SK-N-SH treated with all-trans-retinoic acid at 6 μM for 48 hours (cell line): Measurements from ENCODE around the gene ECE1.
A peak's percentile ranks its signal among the peaks of the same experiment; 100 is the strongest.

Source experiments
- ATAC-seq: fragments of 200-7000 bp; cut with Tn5 transposase; 3 replicates; pipeline ENCODE4 v1.9.1; 2020; ENCODE audit warnings: mild to moderate bottlenecking, moderate library complexity
- ARNTL ChIP-seq: fragments of 450-650 bp; formaldehyde crosslinking; IDR thresholded peaks from 2 replicates; pipeline ENCODE4 v1.5.0; 2020; ENCODE audit warnings: low read depth, mild to moderate bottlenecking, moderate library complexity, borderline replicate concordance
- BACH2 ChIP-seq: fragments of 250-450 bp; sonication (Bioruptor Pico); IDR thresholded peaks from 2 replicates; pipeline ENCODE4 v1.9.0; 2021; ENCODE audit warnings: mild to moderate bottlenecking, borderline replicate concordance
- CREB5 ChIP-seq: fragments of 250-450 bp; sonication (Bioruptor Pico); IDR thresholded peaks from 2 replicates; pipeline ENCODE4 v1.5.1; 2020; ENCODE audit warnings: low read depth, mild to moderate bottlenecking, moderate library complexity
- ESRRG ChIP-seq: fragments of 250-450 bp; sonication (Bioruptor Pico); IDR thresholded peaks from 2 replicates; pipeline ENCODE4 v1.6.1; 2021; ENCODE audit warnings: mild to moderate bottlenecking
- GLIS3 ChIP-seq: fragments of 250-450 bp; sonication (Bioruptor Pico); IDR thresholded peaks from 2 replicates; pipeline ENCODE4 v1.5.0; 2020; ENCODE audit warnings: mild to moderate bottlenecking, moderate library complexity
- ISL1 ChIP-seq: fragments of 250-450 bp; sonication (Bioruptor Pico); IDR thresholded peaks from 2 replicates; pipeline ENCODE4 v2.1.2; 2022; ENCODE audit warnings: mild to moderate bottlenecking, moderate library complexity
- OSR1 ChIP-seq: fragments of 250-450 bp; sonication (Bioruptor Pico); IDR thresholded peaks from 2 replicates; pipeline ENCODE4 v1.8.0; 2022; ENCODE audit warnings: moderate library complexity, mild to moderate bottlenecking, inconsistent platforms
- POU6F1 ChIP-seq: fragments of 250-450 bp; sonication (Bioruptor Pico); IDR thresholded peaks from 2 replicates; pipeline ENCODE4 v1.8.0; 2021; ENCODE audit warnings: low read depth, mild to moderate bottlenecking, moderate library complexity, borderline replicate concordance
- PPARA ChIP-seq: fragments of 250-450 bp; sonication (Bioruptor Pico); IDR thresholded peaks from 2 replicates; pipeline ENCODE4 v1.5.0; 2020; ENCODE audit warnings: mild to moderate bottlenecking, borderline replicate concordance
- RARB ChIP-seq: fragments of 250-450 bp; sonication (Bioruptor Pico); IDR thresholded peaks from 2 replicates; pipeline ENCODE4 v1.8.0; 2021; ENCODE audit warnings: mild to moderate bottlenecking, moderate library complexity
- SNAI2 ChIP-seq: fragments of 250-450 bp; sonication (Bioruptor Pico); IDR thresholded peaks from 2 replicates; pipeline ENCODE4 v1.5.0; 2020; ENCODE audit warnings: mild to moderate bottlenecking, moderate library complexity
- TCF4 ChIP-seq: fragments of 250-450 bp; sonication (Bioruptor Pico); IDR thresholded peaks from 2 replicates; pipeline ENCODE4 v1.8.0; 2021; ENCODE audit warnings: mild to moderate bottlenecking, moderate library complexity, borderline replicate concordance
- TSHZ2 ChIP-seq: fragments of 250-450 bp; sonication (Bioruptor Pico); IDR thresholded peaks from 2 replicates; pipeline ENCODE4 v1.5.0; 2020; ENCODE audit warnings: mild to moderate bottlenecking, moderate library complexity
- ZC3H10 ChIP-seq: fragments of 250-450 bp; sonication (Bioruptor Pico); IDR thresholded peaks from 2 replicates; pipeline ENCODE4 v1.5.1; 2021; ENCODE audit warnings: mild to moderate bottlenecking, moderate library complexity
- ZFP3 ChIP-seq: fragments of 250-450 bp; sonication (Bioruptor Pico); IDR thresholded peaks from 2 replicates; pipeline ENCODE4 v1.5.0; 2020; ENCODE audit warnings: mild to moderate bottlenecking, moderate library complexity
- ZFP30 ChIP-seq: fragments of 450-650 bp; formaldehyde crosslinking; IDR thresholded peaks from 2 replicates; pipeline ENCODE4 v1.5.0; 2022; ENCODE audit warnings: mild to moderate bottlenecking, moderate library complexity
- ZNF565 ChIP-seq: fragments of 450-650 bp; formaldehyde crosslinking; conservative IDR thresholded peaks from 2 replicates; pipeline ENCODE4 v1.5.0; 2020; ENCODE audit warnings: low read depth, mild to moderate bottlenecking, moderate library complexity
- ZNF70 ChIP-seq: fragments of 450-650 bp; formaldehyde crosslinking; IDR thresholded peaks from 2 replicates; pipeline ENCODE4 v1.5.0; 2020; ENCODE audit warnings: mild to moderate bottlenecking, moderate library complexity
- ZNF8 ChIP-seq: fragments of 450-650 bp; formaldehyde crosslinking; IDR thresholded peaks from 2 replicates; pipeline ENCODE4 v1.5.0; 2020; ENCODE audit warnings: mild to moderate bottlenecking, moderate library complexity
- TF ChIP-seq, protein P1 (sequence below): fragments of 250-450 bp; sonication (Bioruptor Pico); IDR thresholded peaks from 2 replicates; pipeline ENCODE4 v1.5.1; 2021; ENCODE audit warnings: mild to moderate bottlenecking, moderate library complexity
- TF ChIP-seq, protein P2 (sequence below): fragments of 250-450 bp; sonication (Bioruptor Pico); IDR thresholded peaks from 2 replicates; pipeline ENCODE4 v1.8.0; 2020; ENCODE audit warnings: mild to moderate bottlenecking, moderate library complexity, borderline replicate concordance

Gene ECE1

GRCh38 chr1:21270086-21270689 lies 20.1 kb downstream of the ECE1 start:
- no peak for TF ChIP-seq ZC3H10 (CRISPR knock-in tag)
- no peak for TF ChIP-seq SNAI2 (CRISPR knock-in tag)
- TF ChIP-seq ZNF70 (CRISPR knock-in tag): no peak
- no peak for TF ChIP-seq TSHZ2
- no peak for TF ChIP-seq ESRRG
- no peak for TF ChIP-seq PPARA (CRISPR knock-in tag)
- TF ChIP-seq ZFP30 (CRISPR knock-in tag): no peak
- TF ChIP-seq OSR1 (CRISPR knock-in tag): no peak
- no peak for TF ChIP-seq ZFP3 (CRISPR knock-in tag)
- TF ChIP-seq, protein P1, sequence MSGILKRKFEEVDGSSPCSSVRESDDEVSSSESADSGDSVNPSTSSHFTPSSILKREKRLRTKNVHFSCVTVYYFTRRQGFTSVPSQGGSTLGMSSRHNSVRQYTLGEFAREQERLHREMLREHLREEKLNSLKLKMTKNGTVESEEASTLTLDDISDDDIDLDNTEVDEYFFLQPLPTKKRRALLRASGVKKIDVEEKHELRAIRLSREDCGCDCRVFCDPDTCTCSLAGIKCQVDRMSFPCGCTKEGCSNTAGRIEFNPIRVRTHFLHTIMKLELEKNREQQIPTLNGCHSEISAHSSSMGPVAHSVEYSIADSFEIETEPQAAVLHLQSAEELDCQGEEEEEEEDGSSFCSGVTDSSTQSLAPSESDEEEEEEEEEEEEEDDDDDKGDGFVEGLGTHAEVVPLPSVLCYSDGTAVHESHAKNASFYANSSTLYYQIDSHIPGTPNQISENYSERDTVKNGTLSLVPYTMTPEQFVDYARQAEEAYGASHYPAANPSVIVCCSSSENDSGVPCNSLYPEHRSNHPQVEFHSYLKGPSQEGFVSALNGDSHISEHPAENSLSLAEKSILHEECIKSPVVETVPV (CRISPR knock-in tag): no peak
- no peak for TF ChIP-seq ZNF8 (CRISPR knock-in tag)
- peak; percentile 90 for ATAC-seq

- TF ChIP-seq ZNF70 (CRISPR knock-in tag): no peak
- TF ChIP-seq ESRRG: no peak
- TF ChIP-seq ISL1 (CRISPR knock-in tag): no peak
- no peak for TF ChIP-seq ZFP30 (CRISPR knock-in tag)
- TF ChIP-seq, protein P2, sequence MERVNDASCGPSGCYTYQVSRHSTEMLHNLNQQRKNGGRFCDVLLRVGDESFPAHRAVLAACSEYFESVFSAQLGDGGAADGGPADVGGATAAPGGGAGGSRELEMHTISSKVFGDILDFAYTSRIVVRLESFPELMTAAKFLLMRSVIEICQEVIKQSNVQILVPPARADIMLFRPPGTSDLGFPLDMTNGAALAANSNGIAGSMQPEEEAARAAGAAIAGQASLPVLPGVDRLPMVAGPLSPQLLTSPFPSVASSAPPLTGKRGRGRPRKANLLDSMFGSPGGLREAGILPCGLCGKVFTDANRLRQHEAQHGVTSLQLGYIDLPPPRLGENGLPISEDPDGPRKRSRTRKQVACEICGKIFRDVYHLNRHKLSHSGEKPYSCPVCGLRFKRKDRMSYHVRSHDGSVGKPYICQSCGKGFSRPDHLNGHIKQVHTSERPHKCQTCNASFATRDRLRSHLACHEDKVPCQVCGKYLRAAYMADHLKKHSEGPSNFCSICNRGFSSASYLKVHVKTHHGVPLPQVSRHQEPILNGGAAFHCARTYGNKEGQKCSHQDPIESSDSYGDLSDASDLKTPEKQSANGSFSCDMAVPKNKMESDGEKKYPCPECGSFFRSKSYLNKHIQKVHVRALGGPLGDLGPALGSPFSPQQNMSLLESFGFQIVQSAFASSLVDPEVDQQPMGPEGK: no peak
- no peak for TF ChIP-seq GLIS3 (CRISPR knock-in tag)
- TF ChIP-seq BACH2 (CRISPR knock-in tag): no peak
- TF ChIP-seq ZC3H10 (CRISPR knock-in tag): no peak
- ATAC-seq: no peak
Measured at GRCh38 chr1:21269461-21270085, 20.7 kb downstream of the ECE1 start.

- ATAC-seq: no peak
- TF ChIP-seq BACH2 (CRISPR knock-in tag): no peak
- TF ChIP-seq, protein P2: no peak
- no peak for TF ChIP-seq POU6F1 (CRISPR knock-in tag)
- TF ChIP-seq TCF4 (CRISPR knock-in tag): no peak
- TF ChIP-seq RARB: no peak
- TF ChIP-seq ZFP3 (CRISPR knock-in tag): no peak
- no peak for TF ChIP-seq ZC3H10 (CRISPR knock-in tag)
- no peak for TF ChIP-seq ARNTL (CRISPR knock-in tag)
- TF ChIP-seq CREB5 (CRISPR knock-in tag): no peak
- TF ChIP-seq GLIS3 (CRISPR knock-in tag): no peak
- TF ChIP-seq, protein P1 (CRISPR knock-in tag): no peak
- TF ChIP-seq SNAI2 (CRISPR knock-in tag): no peak
- TF ChIP-seq ZNF565 (CRISPR knock-in tag): no peak
Measured at GRCh38 chr1:21268281-21269239, 21.7 kb downstream of the ECE1 start.
